Measurements from ENCODE around the gene SLC5A12. TPM values are rescaled to one million over a fixed set of nuclear protein-coding genes. Genes with fewer than 3 reads are reported as not detected.

Gene SLC5A12
- polyA plus RNA-seq, 1 donor from 2014 or later, result not detected

DNA sequence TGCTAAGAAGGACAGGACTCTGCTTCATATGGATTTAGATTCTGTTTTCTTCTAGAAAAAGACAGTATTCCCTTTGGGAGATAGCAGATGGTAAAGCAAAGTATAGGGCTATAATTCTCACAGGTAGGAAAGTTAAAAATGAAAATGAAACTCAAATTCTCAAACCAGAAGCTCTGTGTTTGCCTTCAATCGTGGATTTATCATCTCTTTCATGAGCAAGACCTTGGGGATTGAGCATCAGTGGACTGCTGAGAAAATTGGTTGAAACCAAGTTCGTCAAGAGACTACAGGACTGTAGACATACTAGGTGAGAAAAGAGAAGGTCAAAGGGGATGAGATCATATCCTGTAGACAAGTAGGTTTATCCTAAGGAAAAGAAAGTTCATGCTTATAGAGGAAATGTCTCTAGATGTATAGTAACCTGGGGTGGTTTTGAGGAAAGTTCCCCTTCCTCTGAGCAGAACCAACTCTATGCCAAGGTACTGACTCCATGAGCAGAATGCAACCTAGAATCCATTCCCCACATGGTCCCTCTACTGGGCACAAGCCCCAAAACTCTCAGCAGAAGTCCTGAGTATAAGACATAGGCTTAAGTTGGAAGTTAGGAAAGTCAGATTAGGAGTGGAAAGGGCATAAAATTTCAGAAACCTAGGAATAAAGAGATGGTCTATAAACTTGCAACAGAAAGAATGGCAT lies 46.5 kb downstream of the SLC5A12 start:
- H3K36me3 ChIP-seq (ENCODE audit: insufficient read depth, low read length), result no peaks in the 10 kb centered on the region
- H3K9me2 ChIP-seq (ENCODE audit: insufficient read depth, low read length), result no peaks in the 10 kb centered on the region
- H3K9me3 ChIP-seq (ENCODE audit: low read length), result no peaks in the 10 kb centered on the region
- TF ChIP-seq, protein P1, sequence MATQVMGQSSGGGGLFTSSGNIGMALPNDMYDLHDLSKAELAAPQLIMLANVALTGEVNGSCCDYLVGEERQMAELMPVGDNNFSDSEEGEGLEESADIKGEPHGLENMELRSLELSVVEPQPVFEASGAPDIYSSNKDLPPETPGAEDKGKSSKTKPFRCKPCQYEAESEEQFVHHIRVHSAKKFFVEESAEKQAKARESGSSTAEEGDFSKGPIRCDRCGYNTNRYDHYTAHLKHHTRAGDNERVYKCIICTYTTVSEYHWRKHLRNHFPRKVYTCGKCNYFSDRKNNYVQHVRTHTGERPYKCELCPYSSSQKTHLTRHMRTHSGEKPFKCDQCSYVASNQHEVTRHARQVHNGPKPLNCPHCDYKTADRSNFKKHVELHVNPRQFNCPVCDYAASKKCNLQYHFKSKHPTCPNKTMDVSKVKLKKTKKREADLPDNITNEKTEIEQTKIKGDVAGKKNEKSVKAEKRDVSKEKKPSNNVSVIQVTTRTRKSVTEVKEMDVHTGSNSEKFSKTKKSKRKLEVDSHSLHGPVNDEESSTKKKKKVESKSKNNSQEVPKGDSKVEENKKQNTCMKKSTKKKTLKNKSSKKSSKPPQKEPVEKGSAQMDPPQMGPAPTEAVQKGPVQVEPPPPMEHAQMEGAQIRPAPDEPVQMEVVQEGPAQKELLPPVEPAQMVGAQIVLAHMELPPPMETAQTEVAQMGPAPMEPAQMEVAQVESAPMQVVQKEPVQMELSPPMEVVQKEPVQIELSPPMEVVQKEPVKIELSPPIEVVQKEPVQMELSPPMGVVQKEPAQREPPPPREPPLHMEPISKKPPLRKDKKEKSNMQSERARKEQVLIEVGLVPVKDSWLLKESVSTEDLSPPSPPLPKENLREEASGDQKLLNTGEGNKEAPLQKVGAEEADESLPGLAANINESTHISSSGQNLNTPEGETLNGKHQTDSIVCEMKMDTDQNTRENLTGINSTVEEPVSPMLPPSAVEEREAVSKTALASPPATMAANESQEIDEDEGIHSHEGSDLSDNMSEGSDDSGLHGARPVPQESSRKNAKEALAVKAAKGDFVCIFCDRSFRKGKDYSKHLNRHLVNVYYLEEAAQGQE (IDR thresholded peaks at IDR 0.05; ENCODE audit: borderline replicate concordance), result no peak
- TF ChIP-seq TAF1 (IDR thresholded peaks at IDR 0.05; ENCODE audit: low read depth) (no peak), SMC3 (conservative IDR thresholded peaks at IDR 0.05; ENCODE audit: poor library complexity) (no peak), EP300 (conservative IDR thresholded peaks at IDR 0.05; ENCODE audit: poor library complexity, severe bottlenecking) (no peak), RAD21 (conservative IDR thresholded peaks at IDR 0.05) (no peak), MXI1 (conservative IDR thresholded peaks at IDR 0.05; ENCODE audit: poor library complexity, severe bottlenecking) (no peak), EZH2 (IDR thresholded peaks at IDR 0.05; ENCODE audit: borderline replicate concordance, insufficient read depth, low read length, poor library complexity, severe bottlenecking) (no peak), POLR2AphosphoS5 (IDR thresholded peaks at IDR 0.05) (no peak)
- TF ChIP-seq, protein P2, sequence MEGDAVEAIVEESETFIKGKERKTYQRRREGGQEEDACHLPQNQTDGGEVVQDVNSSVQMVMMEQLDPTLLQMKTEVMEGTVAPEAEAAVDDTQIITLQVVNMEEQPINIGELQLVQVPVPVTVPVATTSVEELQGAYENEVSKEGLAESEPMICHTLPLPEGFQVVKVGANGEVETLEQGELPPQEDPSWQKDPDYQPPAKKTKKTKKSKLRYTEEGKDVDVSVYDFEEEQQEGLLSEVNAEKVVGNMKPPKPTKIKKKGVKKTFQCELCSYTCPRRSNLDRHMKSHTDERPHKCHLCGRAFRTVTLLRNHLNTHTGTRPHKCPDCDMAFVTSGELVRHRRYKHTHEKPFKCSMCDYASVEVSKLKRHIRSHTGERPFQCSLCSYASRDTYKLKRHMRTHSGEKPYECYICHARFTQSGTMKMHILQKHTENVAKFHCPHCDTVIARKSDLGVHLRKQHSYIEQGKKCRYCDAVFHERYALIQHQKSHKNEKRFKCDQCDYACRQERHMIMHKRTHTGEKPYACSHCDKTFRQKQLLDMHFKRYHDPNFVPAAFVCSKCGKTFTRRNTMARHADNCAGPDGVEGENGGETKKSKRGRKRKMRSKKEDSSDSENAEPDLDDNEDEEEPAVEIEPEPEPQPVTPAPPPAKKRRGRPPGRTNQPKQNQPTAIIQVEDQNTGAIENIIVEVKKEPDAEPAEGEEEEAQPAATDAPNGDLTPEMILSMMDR (IDR thresholded peaks at IDR 0.05; ENCODE audit: poor library complexity, severe bottlenecking), result no peak
- H3F3A ChIP-seq (ENCODE audit: insufficient read depth, low read length, poor library complexity, severe bottlenecking), result no peaks in the 10 kb centered on the region
- H3K79me2 ChIP-seq (replicated peaks; ENCODE audit: insufficient read depth, low read length), result no peaks in the 10 kb centered on the region
- H3K4me3 ChIP-seq (ENCODE audit: low read length), result no peak overlapping the region
- no peak overlapping the region for H3K4me2 ChIP-seq (ENCODE audit: low read length)
- H4K20me1 ChIP-seq (ENCODE audit: insufficient read depth), result no peaks in the 10 kb centered on the region
- no peak overlapping the region for H3K27ac ChIP-seq (ENCODE audit: low read length)
- no peaks in the 10 kb centered on the region for H3K27me3 ChIP-seq (ENCODE audit: insufficient read depth, low read depth, low read length)
- no peak overlapping the region for H3K9ac ChIP-seq (ENCODE audit: low read length)
- no peak overlapping the region for H2AFZ ChIP-seq (ENCODE audit: low read depth, low read length)

GRCh38 chr11:26665946-26666345 lies 55.9 kb downstream of the SLC5A12 start:
- TF ChIP-seq EZH2 (IDR thresholded peaks at IDR 0.05; ENCODE audit: borderline replicate concordance, insufficient read depth, low read length, poor library complexity, severe bottlenecking) (no peak), SMC3 (conservative IDR thresholded peaks at IDR 0.05; ENCODE audit: poor library complexity) (no peak), TAF1 (IDR thresholded peaks at IDR 0.05; ENCODE audit: low read depth) (no peak), MXI1 (conservative IDR thresholded peaks at IDR 0.05; ENCODE audit: poor library complexity, severe bottlenecking) (no peak), EP300 (conservative IDR thresholded peaks at IDR 0.05; ENCODE audit: poor library complexity, severe bottlenecking) (no peak)
- TF ChIP-seq, protein P2 (IDR thresholded peaks at IDR 0.05; ENCODE audit: poor library complexity, severe bottlenecking), result no peak
- Histone ChIP-seq H3K9me3 (ENCODE audit: low read length) (no peaks in the 10 kb centered on the region), H2AFZ (ENCODE audit: low read depth, low read length) (no peak overlapping the region), H4K20me1 (ENCODE audit: insufficient read depth) (no peaks in the 10 kb centered on the region), H3K4me3 (ENCODE audit: low read length) (no peak overlapping the region), H3K27me3 (ENCODE audit: insufficient read depth, low read depth, low read length) (no peaks in the 10 kb centered on the region), H3K9me2 (ENCODE audit: insufficient read depth, low read length) (no peaks in the 10 kb centered on the region), H3K27ac (ENCODE audit: low read length) (no peak overlapping the region), H3F3A (ENCODE audit: insufficient read depth, low read length, poor library complexity, severe bottlenecking) (no peaks in the 10 kb centered on the region), H3K79me2 (replicated peaks; ENCODE audit: insufficient read depth, low read length) (no peaks in the 10 kb centered on the region), H3K9ac (ENCODE audit: low read length) (no peak overlapping the region), H3K36me3 (ENCODE audit: insufficient read depth, low read length) (no peaks in the 10 kb centered on the region), H3K4me2 (ENCODE audit: low read length) (no peak overlapping the region)

All from neural cell (in vitro differentiated cells).